Vagina (tissue), 2 donors: ENCODE data around the gene TTLL5. TPM values are rescaled to one million over a fixed set of nuclear protein-coding genes. Genes with fewer than 3 reads are reported as not detected.

ENCODE experiments used
- DNase-seq, 2 donors: peaks; one replicate each; pipeline ENCODE4 v3.0.0-alpha.2; 2017; ENCODE audit errors: extremely low spot score in 2 of 2
- H3K27ac ChIP-seq: fragments of 200-600 bp; sonication (generic); one replicate; pipeline ENCODE4 v1.5.1; 2019
- H3K27me3 ChIP-seq: fragments of 200-600 bp; sonication (generic); one replicate; pipeline ENCODE4 v1.5.1; 2019
- H3K36me3 ChIP-seq, 2 donors: fragments of 200-600 bp; sonication (generic); one replicate each; pipeline ENCODE4 v1.5.1; 2017 to 2019
- H3K4me1 ChIP-seq: fragments of 200-600 bp; sonication (generic); one replicate; pipeline ENCODE4 v1.5.1; 2019
- H3K4me3 ChIP-seq, 2 donors: fragments of 200-600 bp; sonication (generic); 1 replicate in 1 of 2; 2 replicates in 1 of 2; pipeline ENCODE4 v1.5.1; 2016 to 2019
- H3K9me3 ChIP-seq: fragments of 200-600 bp; sonication (generic); one replicate; pipeline ENCODE4 v1.5.1; 2019
- CTCF ChIP-seq, 3 experiments: fragments of 450-650 bp in 2 of 3; fragments of 200-600 bp in 1 of 3; sonication (generic) in 1 of 3; IDR thresholded peaks; one replicate each; pipeline ENCODE4 v1.5.1; 2017 to 2019; ENCODE audit warnings: antibody characterized with exemption in 3 of 3, mild to moderate bottlenecking in 2 of 3, moderate library complexity in 2 of 3
- POLR2A ChIP-seq, 2 donors: fragments of 450-650 bp; IDR thresholded peaks; one replicate each; pipeline ENCODE4 v1.6.1; 2017; ENCODE audit warnings: antibody characterized with exemption in 2 of 2, mild to moderate bottlenecking in 2 of 2, moderate library complexity in 2 of 2
- POLR2AphosphoS5 ChIP-seq, 2 donors: sonication (generic); formaldehyde crosslinking; IDR thresholded peaks; one replicate each; pipeline ENCODE4 v1.9.0; 2017; ENCODE audit warnings: antibody characterized with exemption in 2 of 2, mild to moderate bottlenecking in 2 of 2, low read depth in 1 of 2; ENCODE audit not compliant: insufficient read depth in 1 of 2
- intact Hi-C: fragments of 100-400 bp; cut with DNase I; formaldehyde crosslinking; loops from one replicate; pipeline ENCODE4 v1.15.1; 2023
- total RNA-seq: library from RNA; depleted of rRNA; stranded (reverse); fragments of >200 nt; gene quantifications from one replicate; pipeline ENCODE4 v1.2.3, GENCODE V29; 2016

The TTLL5 gene
- total RNA-seq, 1 donor from 2014 or later, result 43.0 TPM

GRCh38 chr14:75983019-75983358 lies 321.9 kb downstream of the TTLL5 start:
- DNase-seq, result peak in 1 of 2 donors; percentile 77
- TF ChIP-seq CTCF (IDR thresholded peaks at IDR 0.05) (no peak), POLR2A (IDR thresholded peaks at IDR 0.05) (no peak), POLR2AphosphoS5 (IDR thresholded peaks at IDR 0.05; ENCODE audit: insufficient read depth in 1 of 2, low read depth in 1 of 2) (no peak)
- H3K4me1 ChIP-seq, result peaks cover 62% of the 10 kb centered on the region

GRCh38 chr14:75984674-75985073 lies 323.6 kb downstream of the TTLL5 start:
- Histone ChIP-seq H3K4me1 (peaks cover 62% of the 10 kb centered on the region), H3K27ac (peak overlapping the region; percentile 95), H3K27me3 (no peaks in the 10 kb centered on the region), H3K36me3 (no peaks in the 10 kb centered on the region), H3K9me3 (no peaks in the 10 kb centered on the region), H3K4me3 (no peak overlapping the region)
- intact Hi-C loops, result loop anchor here (5.0 to 10.0 kb wide), 2 partner anchors 190 to 272 kb away; no protein-coding TSS in a partner anchor
- TF ChIP-seq CTCF (IDR thresholded peaks at IDR 0.05) (no peak), POLR2AphosphoS5 (IDR thresholded peaks at IDR 0.05; ENCODE audit: insufficient read depth in 1 of 2, low read depth in 1 of 2) (no peak), POLR2A (IDR thresholded peaks at IDR 0.05) (no peak)
- DNase-seq, result no peak

More at GRCh38 chr14:75983019-75983358, 321.9 kb downstream of the TTLL5 start:
- H3K27me3 ChIP-seq, result no peaks in the 10 kb centered on the region
- H3K9me3 ChIP-seq, result no peaks in the 10 kb centered on the region
- peak overlapping the region; percentile 67 to 91 for H3K4me3 ChIP-seq
- no peaks in the 10 kb centered on the region for H3K36me3 ChIP-seq
- peak overlapping the region; percentile 95 for H3K27ac ChIP-seq
- intact Hi-C loops, result loop anchor here (5.0 to 10.0 kb wide), 2 partner anchors 188 to 271 kb away; no protein-coding TSS in a partner anchor

- peak within 1 kb of the TSS; percentile 66 to 86 for H3K4me3 ChIP-seq
- peak in 1 of 2 donors; percentile 89 for DNase-seq
These were observed 324.8 kb downstream of the TTLL5 start, which contains the start of gene IFT43 for GRCh38 chr14:75985618-75986438. Gene IFT43, plus strand, starts transcription at chr14:75985763. Its CDS starts 24 bp downstream, at chr14:75985787.

GRCh38 chr14:75986439-75986765 lies 325.4 kb downstream of the TTLL5 start:
- TF ChIP-seq POLR2A (IDR thresholded peaks at IDR 0.05) (no peak), POLR2AphosphoS5 (IDR thresholded peaks at IDR 0.05; ENCODE audit: insufficient read depth in 1 of 2, low read depth in 1 of 2) (no peak), CTCF (IDR thresholded peaks at IDR 0.05) (no peak)
- H3K4me1 ChIP-seq, result peaks cover 50% of the 10 kb centered on the region
- H3K9me3 ChIP-seq, result no peaks in the 10 kb centered on the region
- H3K27me3 ChIP-seq, result no peaks in the 10 kb centered on the region
- intact Hi-C loops, result loop anchor here (10.0 kb wide), 1 partner anchor 192 kb away; no protein-coding TSS in a partner anchor
- no peak for DNase-seq
- peak overlapping the region; percentile 95 for H3K27ac ChIP-seq
- H3K36me3 ChIP-seq, result no peaks in the 10 kb centered on the region
- H3K4me3 ChIP-seq, result peak overlapping the region; percentile 66 to 86

More at GRCh38 chr14:75985618-75986438, 324.8 kb downstream of the TTLL5 start, which contains the start of gene IFT43:
- TF ChIP-seq POLR2A (IDR thresholded peaks at IDR 0.05) (peak in 1 of 2 donors; percentile 72), POLR2AphosphoS5 (IDR thresholded peaks at IDR 0.05; ENCODE audit: insufficient read depth in 1 of 2, low read depth in 1 of 2) (peak; percentile 52 to 93), CTCF (IDR thresholded peaks at IDR 0.05) (no peak)
- no peaks in the 10 kb centered on the region for H3K27me3 ChIP-seq
- intact Hi-C loops, result loop anchor here (10.0 kb wide), 1 partner anchor 191 kb away; no protein-coding TSS in a partner anchor
- peaks cover 56% of the 10 kb centered on the region for H3K4me1 ChIP-seq
- H3K36me3 ChIP-seq, result no peaks in the 10 kb centered on the region
- no peaks in the 10 kb centered on the region for H3K9me3 ChIP-seq
- peak within 1 kb of the TSS; percentile 95 for H3K27ac ChIP-seq
